Activated naive CD8-positive, alpha-beta T cell treated with anti-CD3 and anti-CD28 coated beads, Interleukin-2, amount 10 ng/mL, durations not matched to agents 7 days and 5 days (primary cell): ENCODE results near the gene RAVER1. TPM values are rescaled to one million over a fixed set of nuclear protein-coding genes. Genes with fewer than 3 reads are reported as not detected.

ENCODE experiments used
- ATAC-seq: fragments of 150-1000 bp; cut with Tn5 transposase; one replicate; pipeline ENCODE4 v1.10.0; 2021; ENCODE audit warnings: low read depth, moderate library complexity
- POLR2A ChIA-PET: fragments of 350-600 bp; sonication (Branson Sonifier 250); formaldehyde crosslinking; loops from one replicate; lab custom pipeline; 2021; ENCODE audit warnings: antibody characterized with exemption; lab: Charles Lee
- DNase-seq: peaks from one replicate; pipeline ENCODE4 v3.0.0; 2021
- H3K27ac Mint-ChIP-seq: one replicate; pipeline ENCODE4 v1.8.0; 2022; ENCODE audit warnings: mild to moderate bottlenecking, mixed read lengths
- H3K27me3 Mint-ChIP-seq: one replicate; pipeline ENCODE4 v1.8.0; 2022; ENCODE audit warnings: mild to moderate bottlenecking, moderate library complexity, mixed read lengths
- H3K36me3 Mint-ChIP-seq: one replicate; pipeline ENCODE4 v1.8.0; 2021; ENCODE audit warnings: mild to moderate bottlenecking, mixed read lengths
- H3K4me1 Mint-ChIP-seq: one replicate; pipeline ENCODE4 v1.8.0; 2021; ENCODE audit warnings: mixed read lengths
- H3K4me3 Mint-ChIP-seq: one replicate; pipeline ENCODE4 v1.8.0; 2022; ENCODE audit warnings: mild to moderate bottlenecking, moderate library complexity, mixed read lengths
- H3K9me3 Mint-ChIP-seq: one replicate; pipeline ENCODE4 v1.8.0; 2021; ENCODE audit warnings: mixed read lengths
- total RNA-seq, 2 experiments: library from RNA; stranded (reverse); gene quantifications; one replicate each; pipeline ENCODE4 v1.2.3, GENCODE V29; 2021

Gene RAVER1
- total RNA-seq, 2 experiments from 2014 or later: 77.9 to 78.5 TPM

GRCh38 chr19:10277795-10278589 is 55.3 kb downstream of the RAVER1 start:
- POLR2A ChIA-PET: interaction anchor here (1.1 to 1.2 kb wide), 2 partner anchors 9 to 11 kb away, joined by 4 to 5 read pairs; partner anchors contain the start of gene ICAM4
- H3K9me3 Mint-ChIP-seq: no peaks in the 10 kb centered on the region
- no peak for ATAC-seq
- peaks cover 13% of the 10 kb centered on the region for H3K4me1 Mint-ChIP-seq
- no peak for DNase-seq
- H3K27ac Mint-ChIP-seq: no peak overlapping the region
- H3K4me3 Mint-ChIP-seq: no peak overlapping the region
- no peaks in the 10 kb centered on the region for H3K27me3 Mint-ChIP-seq
- peaks cover 12% of the 10 kb centered on the region for H3K36me3 Mint-ChIP-seq

- no peak overlapping the region for H3K27ac Mint-ChIP-seq
- no peak for ATAC-seq
- no peak for DNase-seq
- POLR2A ChIA-PET: interaction anchor here (1.1 kb wide), 1 partner anchor 15 kb away, joined by 5 read pairs; the partner anchor contains the start of gene ICAM5
- no peak overlapping the region for H3K4me3 Mint-ChIP-seq
- H3K4me1 Mint-ChIP-seq: peaks cover 22% of the 10 kb centered on the region
- H3K27me3 Mint-ChIP-seq: no peaks in the 10 kb centered on the region
- no peaks in the 10 kb centered on the region for H3K9me3 Mint-ChIP-seq
- peaks cover 10% of the 10 kb centered on the region for H3K36me3 Mint-ChIP-seq
Observed at GRCh38 chr19:10274589-10274988, 58.7 kb downstream of the RAVER1 start.

- DNase-seq (no peak), ATAC-seq (no peak)
- Mint-ChIP-seq H3K4me3 (peak overlapping the region; percentile 86), H3K27ac (peak overlapping the region; percentile 92), H3K9me3 (no peaks in the 10 kb centered on the region), H3K36me3 (peaks cover 5% of the 10 kb centered on the region), H3K4me1 (peaks cover 23% of the 10 kb centered on the region), H3K27me3 (no peaks in the 10 kb centered on the region)
- POLR2A ChIA-PET: interaction anchor here (0.9 to 4.7 kb wide), 16 partner anchors 9 to 157 kb away, joined by 3 to 60 read pairs (median 10); partner anchors contain the start of genes CDC37, FDX2, ICAM4 and ICAM5
Observed at GRCh38 chr19:10271543-10272086, 61.7 kb downstream of the RAVER1 start.

GRCh38 chr19:10270616-10271394 is 62.5 kb downstream of the RAVER1 start, which contains the start of gene ICAM1:
TSS of gene ICAM1 (plus strand) at chr19:10271120. CDS start at chr19:10271160, 40 bp downstream.
- POLR2A ChIA-PET: interaction anchor here (0.6 to 4.7 kb wide), 26 partner anchors 10 to 891 kb away, joined by 3 to 60 read pairs (median 6); partner anchors contain the start of genes CDC37, FDX2, ICAM4 and ICAM5
- ATAC-seq (peak; percentile 65), DNase-seq (peak; percentile 83)
- Mint-ChIP-seq H3K27me3 (no peaks in the 10 kb centered on the region), H3K9me3 (no peaks in the 10 kb centered on the region), H3K27ac (peak within 1 kb of the TSS; percentile 92), H3K4me1 (peaks cover 23% of the 10 kb centered on the region), H3K36me3 (peaks cover 5% of the 10 kb centered on the region), H3K4me3 (peak within 1 kb of the TSS; percentile 86)

GRCh38 chr19:10270180-10270615 is 63.1 kb downstream of the RAVER1 start:
- H3K36me3 Mint-ChIP-seq: peaks cover 3% of the 10 kb centered on the region
- ATAC-seq: peak; percentile 57

GRCh38 chr19:10269333-10270179 is 63.8 kb downstream of the RAVER1 start:
- peak overlapping the region; percentile 86 for H3K4me3 Mint-ChIP-seq
- peak; percentile 69 for ATAC-seq
- H3K27ac Mint-ChIP-seq: peak overlapping the region; percentile 92
- peak; percentile 96 for DNase-seq
- peaks cover 23% of the 10 kb centered on the region for H3K4me1 Mint-ChIP-seq
- peaks cover 2% of the 10 kb centered on the region for H3K36me3 Mint-ChIP-seq
- POLR2A ChIA-PET: interaction anchor here (0.6 to 4.7 kb wide), 20 partner anchors 9 to 270 kb away, joined by 3 to 60 read pairs (median 6); partner anchors contain the start of genes CDC37, FDX2, ICAM4 and ICAM5
- H3K9me3 Mint-ChIP-seq: no peaks in the 10 kb centered on the region
- H3K27me3 Mint-ChIP-seq: no peaks in the 10 kb centered on the region

More at GRCh38 chr19:10270180-10270615, 63.1 kb downstream of the RAVER1 start:
- peak; percentile 85 for DNase-seq
- POLR2A ChIA-PET: interaction anchor here (0.6 to 4.7 kb wide), 23 partner anchors 10 to 892 kb away, joined by 3 to 60 read pairs (median 6); partner anchors contain the start of genes CDC37, FDX2, ICAM4 and ICAM5
- Mint-ChIP-seq H3K27ac (peak overlapping the region; percentile 92), H3K4me3 (peak overlapping the region; percentile 86), H3K4me1 (peaks cover 23% of the 10 kb centered on the region), H3K27me3 (no peaks in the 10 kb centered on the region), H3K9me3 (no peaks in the 10 kb centered on the region)

GRCh38 chr19:10268071-10268470 is 65.3 kb downstream of the RAVER1 start:
- POLR2A ChIA-PET: interaction anchor here (2.0 to 4.7 kb wide), 2 partner anchors 23 to 120 kb away, joined by 25 to 60 read pairs; partner anchors contain the start of gene ICAM5
- no peaks in the 10 kb centered on the region for H3K36me3 Mint-ChIP-seq

GRCh38 chr19:10266706-10267105 is 66.6 kb downstream of the RAVER1 start:
- DNase-seq: no peak
- Mint-ChIP-seq H3K36me3 (no peaks in the 10 kb centered on the region), H3K4me3 (no peak overlapping the region), H3K27me3 (no peaks in the 10 kb centered on the region), H3K4me1 (peaks cover 15% of the 10 kb centered on the region), H3K27ac (no peak overlapping the region), H3K9me3 (no peaks in the 10 kb centered on the region)
- POLR2A ChIA-PET: interaction anchor here (0.6 kb wide), 1 partner anchor 45 kb away, joined by 3 read pairs; no protein-coding TSS in a partner anchor
- no peak for ATAC-seq

More at GRCh38 chr19:10268071-10268470, 65.3 kb downstream of the RAVER1 start:
- Mint-ChIP-seq H3K27ac (peak overlapping the region; percentile 56), H3K27me3 (no peaks in the 10 kb centered on the region), H3K4me1 (peaks cover 21% of the 10 kb centered on the region), H3K4me3 (no peak overlapping the region), H3K9me3 (no peaks in the 10 kb centered on the region)
- ATAC-seq: no peak
- DNase-seq: no peak

Other genes starting within 250 kb of the RAVER1 start
- gene SHFL, start 247.2 kb downstream of the RAVER1 start, total RNA-seq: 100 to 1,000 TPM; 118 to 126 TPM
- 1 to 10 TPM; 3.8 to 4.7 TPM for gene ANGPTL6, start 230.9 kb downstream of the RAVER1 start, total RNA-seq
- gene PPAN, start 227.2 kb downstream of the RAVER1 start, total RNA-seq: 100 to 1,000 TPM; 104 to 112 TPM
- 10 to 100 TPM; 51.8 to 53.6 TPM for gene P2RY11, start 221.8 kb downstream of the RAVER1 start, total RNA-seq
- 100 to 1,000 TPM; 262 to 264 TPM for gene EIF3G, start 213.6 kb downstream of the RAVER1 start, total RNA-seq
- gene DNMT1, start 138.6 kb downstream of the RAVER1 start, total RNA-seq: 100 to 1,000 TPM; 347 to 384 TPM
- gene S1PR2, start 102.2 kb downstream of the RAVER1 start, total RNA-seq: 1 to 10 TPM; 6.4 to 7.1 TPM
- gene MRPL4, start 81.3 kb downstream of the RAVER1 start, total RNA-seq: 10 to 100 TPM; 55.8 to 59.9 TPM
- 10 to 100 TPM in 1 of 2 experiments, 1 to 10 TPM in 1; 9.5 to 11.7 TPM for gene ICAM1, start 62.4 kb downstream of the RAVER1 start, total RNA-seq
- 1 to 10 TPM; 1.2 to 1.7 TPM for gene ICAM4, start 46.6 kb downstream of the RAVER1 start, total RNA-seq
- gene ICAM5, start 43.6 kb downstream of the RAVER1 start, total RNA-seq: under 1 TPM; 0.62 to 0.83 TPM
- gene ZGLP1, start 23.7 kb downstream of the RAVER1 start, total RNA-seq: 1 to 10 TPM; 3.9 to 5.0 TPM
- gene FDX2, start 17.5 kb downstream of the RAVER1 start, total RNA-seq: 1 to 10 TPM; 7.6 to 9.4 TPM
- 100 to 1,000 TPM; 182 to 189 TPM for gene ICAM3, start 6.1 kb upstream of the RAVER1 start, total RNA-seq
- 100 to 1,000 TPM; 277 to 290 TPM for gene TYK2, start 47.0 kb upstream of the RAVER1 start, total RNA-seq
- 100 to 1,000 TPM; 242 to 248 TPM for gene CDC37, start 70.0 kb upstream of the RAVER1 start, total RNA-seq
- gene PDE4A, start 87.0 kb upstream of the RAVER1 start, total RNA-seq: 10 to 100 TPM; 28.2 to 29.2 TPM
- 10 to 100 TPM; 82.2 to 82.7 TPM for gene KEAP1, start 169.8 kb upstream of the RAVER1 start, total RNA-seq
- 1 to 10 TPM; 3.3 to 4.7 TPM for gene S1PR5, start 183.9 kb upstream of the RAVER1 start, total RNA-seq
- gene ATG4D, start 210.4 kb upstream of the RAVER1 start, total RNA-seq: 10 to 100 TPM; 50.4 to 66.6 TPM
- 10 to 100 TPM; 76.2 to 85.4 TPM for gene KRI1, start 232.5 kb upstream of the RAVER1 start, total RNA-seq
- 10 to 100 TPM; 93.0 to 95.9 TPM for gene CDKN2D, start 235.4 kb upstream of the RAVER1 start, total RNA-seq